Bronchial epithelial cell (primary cell): ENCODE data around the gene JMJD4. TPM values are rescaled to one million over a fixed set of nuclear protein-coding genes. Genes with fewer than 3 reads are reported as not detected.

Experiments
- DNase-seq: peaks from one replicate; pipeline ENCODE4 v3.0.0-alpha.2; 2010; ENCODE audit warnings: low read depth
- FAIRE-seq: peaks from 2 replicates; lab custom pipeline; 2011; peaks lifted over from hg19 to GRCh38; lab: Jason Lieb, UNC
- H3K27me3 ChIP-seq: 2 replicates; pipeline ENCODE4 v1.5.1; 2011; ENCODE audit warnings: low read length; ENCODE audit not compliant: control insufficient read depth, insufficient read depth
- H3K36me3 ChIP-seq: 2 replicates; pipeline ENCODE4 v1.5.1; 2011; ENCODE audit warnings: low read length; ENCODE audit not compliant: control insufficient read depth, insufficient read depth
- H3K4me3 ChIP-seq: 2 replicates; pipeline ENCODE4 v1.5.1; 2011; ENCODE audit warnings: mild to moderate bottlenecking, low read depth, low read length, control low read depth
- total RNA-seq: library from RNA; depleted of rRNA; stranded (reverse); fragments of >200 nt; gene quantifications from 2 replicates; pipeline ENCODE4 v1.2.1, GENCODE V29; 2014
- TF ChIP-seq, protein P1 (sequence below): IDR thresholded peaks from 2 replicates; pipeline ENCODE4 v1.5.1; 2011; ENCODE audit warnings: mild to moderate bottlenecking, moderate library complexity, low read length, control low read depth, inconsistent platforms; ENCODE audit not compliant: insufficient read depth, severe bottlenecking

Gene JMJD4
- total RNA-seq, 1 donor from 2014 or later, result 27.9 TPM

DNA sequence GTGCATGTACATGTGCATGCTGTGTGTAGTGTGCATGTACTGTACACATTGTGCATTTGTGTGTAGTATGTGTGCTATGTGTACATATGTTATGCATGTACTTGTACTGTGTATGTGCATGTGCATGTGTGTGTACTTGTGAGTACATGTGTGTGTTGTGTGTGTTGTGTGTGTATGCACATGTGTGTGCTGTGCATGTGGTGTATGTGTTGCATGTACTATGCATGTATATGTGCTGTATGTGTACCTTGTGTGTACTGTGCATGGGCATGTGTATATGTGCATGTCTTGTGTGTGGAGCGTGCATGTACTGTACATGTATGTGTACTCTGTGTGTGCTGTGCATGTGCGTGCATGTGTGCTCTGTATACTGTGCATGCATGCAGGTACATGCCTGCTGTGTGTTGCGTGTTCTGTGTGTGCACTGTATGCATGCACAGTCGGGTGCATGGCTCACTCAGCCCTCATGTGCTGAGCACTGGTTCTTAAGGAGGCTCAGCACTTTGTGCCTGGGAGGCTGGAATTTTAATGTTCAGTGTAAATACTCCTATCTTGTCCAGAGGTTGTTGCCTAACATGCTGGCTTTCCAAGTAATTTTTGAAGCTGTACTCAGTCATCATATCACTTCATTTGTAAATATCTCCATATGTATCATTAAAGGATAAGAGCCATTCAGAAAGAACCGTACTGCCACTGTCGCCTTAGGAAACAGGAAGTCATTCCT, 32.5 kb upstream of the JMJD4 start:
- H3K4me3 ChIP-seq, result no peak overlapping the region
- no peaks in the 10 kb centered on the region for H3K27me3 ChIP-seq
- peaks cover 7% of the 10 kb centered on the region for H3K36me3 ChIP-seq
- FAIRE-seq (peak; percentile 99), DNase-seq (no peak)
- TF ChIP-seq, protein P1, sequence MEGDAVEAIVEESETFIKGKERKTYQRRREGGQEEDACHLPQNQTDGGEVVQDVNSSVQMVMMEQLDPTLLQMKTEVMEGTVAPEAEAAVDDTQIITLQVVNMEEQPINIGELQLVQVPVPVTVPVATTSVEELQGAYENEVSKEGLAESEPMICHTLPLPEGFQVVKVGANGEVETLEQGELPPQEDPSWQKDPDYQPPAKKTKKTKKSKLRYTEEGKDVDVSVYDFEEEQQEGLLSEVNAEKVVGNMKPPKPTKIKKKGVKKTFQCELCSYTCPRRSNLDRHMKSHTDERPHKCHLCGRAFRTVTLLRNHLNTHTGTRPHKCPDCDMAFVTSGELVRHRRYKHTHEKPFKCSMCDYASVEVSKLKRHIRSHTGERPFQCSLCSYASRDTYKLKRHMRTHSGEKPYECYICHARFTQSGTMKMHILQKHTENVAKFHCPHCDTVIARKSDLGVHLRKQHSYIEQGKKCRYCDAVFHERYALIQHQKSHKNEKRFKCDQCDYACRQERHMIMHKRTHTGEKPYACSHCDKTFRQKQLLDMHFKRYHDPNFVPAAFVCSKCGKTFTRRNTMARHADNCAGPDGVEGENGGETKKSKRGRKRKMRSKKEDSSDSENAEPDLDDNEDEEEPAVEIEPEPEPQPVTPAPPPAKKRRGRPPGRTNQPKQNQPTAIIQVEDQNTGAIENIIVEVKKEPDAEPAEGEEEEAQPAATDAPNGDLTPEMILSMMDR, result no peak

DNA sequence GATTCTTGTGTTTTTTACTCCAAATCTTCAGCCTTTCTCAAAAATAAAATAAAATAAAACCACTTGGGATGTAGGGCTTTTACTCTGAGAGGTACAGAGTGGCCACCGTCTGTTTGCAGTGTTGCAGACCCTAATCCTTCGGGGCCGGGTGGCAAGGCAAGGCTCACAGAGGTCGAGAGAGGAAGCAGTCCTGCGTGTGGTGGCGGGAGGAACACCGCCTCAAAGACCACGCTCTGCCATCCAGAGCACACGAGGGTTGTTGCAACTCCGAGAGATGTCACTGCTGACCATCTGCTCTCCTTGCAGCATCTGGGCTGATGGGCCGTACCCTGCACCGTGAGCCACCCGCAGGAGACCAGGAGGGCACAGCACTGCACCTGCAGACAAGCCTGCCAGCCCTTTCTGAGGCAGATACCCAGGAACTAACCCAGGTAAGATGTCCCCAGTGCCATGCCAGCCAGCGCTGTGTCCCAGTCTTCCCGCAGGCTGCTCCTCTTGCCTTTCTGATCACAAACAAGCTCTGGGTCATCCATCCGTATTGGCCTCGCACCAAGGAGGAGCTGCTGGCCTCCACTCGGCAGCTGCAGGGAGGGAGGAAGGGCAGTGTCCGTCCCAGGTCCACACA, 31.7 kb upstream of the JMJD4 start:
- peaks cover 8% of the 10 kb centered on the region for H3K36me3 ChIP-seq
- no peak overlapping the region for H3K4me3 ChIP-seq
- DNase-seq, result no peak
- FAIRE-seq, result no peak
- H3K27me3 ChIP-seq, result no peaks in the 10 kb centered on the region
- TF ChIP-seq, protein P1, result no peak

DNA sequence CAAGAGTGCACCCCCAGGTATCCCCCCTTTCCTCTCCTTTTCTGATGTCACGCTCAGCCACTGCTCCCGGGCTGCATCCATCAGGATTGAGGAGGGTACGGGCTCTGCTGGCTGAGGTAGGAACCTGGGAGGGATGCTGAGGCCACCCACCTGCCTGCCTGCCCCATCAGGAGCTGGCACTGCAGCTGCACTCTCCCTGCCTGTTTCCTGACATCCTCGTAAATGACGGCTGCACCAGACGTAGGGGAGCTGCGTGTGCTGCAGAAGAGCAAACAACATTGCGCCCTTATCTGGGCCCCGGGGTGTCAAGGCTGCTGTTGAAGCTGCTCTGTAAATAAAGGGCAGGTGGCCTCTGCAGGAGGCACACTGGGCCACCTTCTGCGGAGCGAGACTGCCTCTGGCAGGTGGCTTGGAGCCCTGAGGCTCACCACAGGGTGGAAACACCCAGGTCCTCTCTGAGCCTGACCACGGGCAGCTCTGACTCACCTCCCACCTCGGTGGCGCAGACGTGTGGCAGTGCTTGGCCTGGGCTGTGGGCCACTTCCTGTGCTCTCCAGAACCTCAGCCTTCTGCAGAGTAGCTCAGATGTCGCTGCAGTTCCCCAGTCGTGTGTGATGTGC, 31.0 kb upstream of the JMJD4 start:
- TF ChIP-seq, protein P1, result no peak
- FAIRE-seq (no peak), DNase-seq (no peak)
- peaks cover 10% of the 10 kb centered on the region for H3K36me3 ChIP-seq
- no peaks in the 10 kb centered on the region for H3K27me3 ChIP-seq
- no peak overlapping the region for H3K4me3 ChIP-seq

DNA sequence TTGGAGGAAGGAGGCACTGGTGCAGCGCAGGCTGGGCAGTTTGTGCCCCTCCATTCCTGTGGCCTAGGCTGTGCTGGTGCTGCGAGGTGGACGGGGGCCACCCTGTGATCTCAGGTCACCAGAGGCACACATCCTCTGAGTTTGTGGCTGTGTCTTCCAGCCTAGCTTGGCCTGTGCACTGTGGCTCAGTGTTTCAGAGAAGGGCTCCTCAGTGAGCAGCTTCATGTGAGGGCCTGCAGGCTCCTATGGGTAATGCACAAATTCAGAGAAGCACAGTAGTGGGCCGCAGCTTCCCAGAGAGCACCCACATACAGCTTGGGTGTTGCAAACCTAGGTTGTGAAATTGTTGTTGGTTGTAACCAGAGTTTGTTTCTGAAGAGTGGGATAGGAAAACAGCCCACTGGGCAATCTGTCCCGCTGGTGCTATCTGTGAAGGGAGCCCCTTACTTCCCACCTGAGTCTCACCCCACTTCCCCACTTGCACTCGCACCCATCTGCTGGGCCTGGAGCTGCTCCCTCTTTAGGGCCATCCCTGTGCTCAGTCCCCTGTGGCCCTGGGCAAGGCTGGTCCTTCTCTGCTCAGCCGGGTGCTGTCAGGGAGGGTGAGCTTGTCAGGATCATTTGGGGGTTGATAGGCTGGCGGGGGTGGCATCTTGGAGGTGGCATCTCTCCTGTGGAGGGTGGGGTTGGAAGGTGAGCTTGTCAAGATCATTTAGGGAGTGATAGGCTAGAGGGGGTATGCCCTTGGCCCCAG, 30.3 kb upstream of the JMJD4 start:
- Histone ChIP-seq H3K27me3 (no peaks in the 10 kb centered on the region), H3K36me3 (peaks cover 8% of the 10 kb centered on the region), H3K4me3 (no peak overlapping the region)
- FAIRE-seq (no peak), DNase-seq (no peak)
- TF ChIP-seq, protein P1, result no peak

DNA sequence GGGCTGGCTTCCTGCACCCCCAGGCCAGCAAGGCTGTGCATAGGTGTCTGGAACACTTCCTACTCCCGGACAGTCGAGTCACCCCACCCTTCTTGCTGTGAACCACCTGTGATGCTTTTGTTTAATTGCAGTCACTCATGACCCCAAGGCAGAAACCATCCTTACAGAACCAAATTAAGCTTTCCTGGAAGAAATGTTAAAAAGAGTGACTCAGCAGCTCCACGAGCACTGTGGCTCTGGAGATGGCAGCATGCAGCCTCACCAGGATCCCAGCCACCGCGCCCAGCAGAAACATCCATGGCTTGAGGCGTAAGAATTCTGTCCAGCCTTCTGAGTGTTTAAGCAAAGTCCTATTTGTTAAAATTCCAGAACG, 28.9 kb upstream of the JMJD4 start:
- no peak overlapping the region for H3K4me3 ChIP-seq
- FAIRE-seq, result peak; percentile 68

More for the DNA sequence above, 28.9 kb upstream of the JMJD4 start:
- no peaks in the 10 kb centered on the region for H3K27me3 ChIP-seq
- peaks cover 6% of the 10 kb centered on the region for H3K36me3 ChIP-seq
- peak; percentile 57 for DNase-seq
- TF ChIP-seq, protein P1, result no peak
